Measurements from ENCODE around the gene PRDM10.
"Not testable (repeated sequence)": the region's sequence is repeated elsewhere in the genome, so short reads cannot be mapped to it uniquely, and the experiment has no call there.

Gene PRDM10

GRCh38 chr11:129884581-129884980, 118.1 kb downstream of the PRDM10 start:
- no peak for DNase-seq

- peak; percentile 41 for DNase-seq
Observed at GRCh38 chr11:129881570-129882170, 121.0 kb downstream of the PRDM10 start.

GRCh38 chr11:129880311-129880710, 122.3 kb downstream of the PRDM10 start:
- DNase-seq: no peak

- no peak for DNase-seq
Observed at GRCh38 chr11:129871914-129872313, 130.7 kb downstream of the PRDM10 start.

GRCh38 chr11:129868626-129869025, 134.0 kb downstream of the PRDM10 start:
- DNase-seq: not testable (repeated sequence)

- no peak for DNase-seq
Observed at GRCh38 chr11:129866311-129866710, 136.3 kb downstream of the PRDM10 start.

- DNase-seq: no peak
Observed at GRCh38 chr11:129865701-129866100, 136.9 kb downstream of the PRDM10 start.

GRCh38 chr11:129864811-129865210, 137.8 kb downstream of the PRDM10 start:
- DNase-seq: no peak

GRCh38 chr11:129861702-129862522, 140.7 kb downstream of the PRDM10 start:
- no peak for DNase-seq

GRCh38 chr11:129856036-129856435, 146.6 kb downstream of the PRDM10 start:
- no peak for DNase-seq

GRCh38 chr11:129855086-129855485, 147.5 kb downstream of the PRDM10 start:
- no peak for DNase-seq

GRCh38 chr11:129854232-129854805, 148.3 kb downstream of the PRDM10 start:
- no peak for DNase-seq

GRCh38 chr11:129853518-129854231, 149.0 kb downstream of the PRDM10 start:
- no peak for DNase-seq

- DNase-seq: no peak
Observed at GRCh38 chr11:129852125-129852740, 150.4 kb downstream of the PRDM10 start.
